OCI-LY3 (cell line): ENCODE results near the gene ZNF460.
"Not testable (repeated sequence)": the region's sequence is repeated elsewhere in the genome, so short reads cannot be mapped to it uniquely, and the experiment has no call there.

Experiments
- H2AFZ ChIP-seq: fragments of 200-600, 300-600 bp; shearing (Covaris generic); 2 replicates; pipeline ENCODE4 v1.6.0; 2014; ENCODE audit warnings: antibody characterized with exemption, low read depth, low read length
- H3K27ac ChIP-seq: fragments of 200-600, 300-600 bp; sonication (generic); 2 replicates; pipeline ENCODE4 v1.5.1; 2014; ENCODE audit warnings: mild to moderate bottlenecking, low read length, moderate library complexity, mixed read lengths
- H3K27me3 ChIP-seq: fragments of 200-600, 300-600 bp; sonication (generic); 2 replicates; pipeline ENCODE4 v1.6.1; 2014; ENCODE audit warnings: low read depth, low read length, mixed read lengths
- H3K36me3 ChIP-seq: fragments of 200-600, 300-600 bp; sonication (generic); replicated peaks from 2 replicates; pipeline ENCODE3; 2014; ENCODE audit warnings: low read depth, low read length, mixed read lengths
- H3K4me1 ChIP-seq: fragments of 300-600, 200-600 bp; sonication (generic); 2 replicates; pipeline ENCODE4 v1.6.1; 2014; ENCODE audit warnings: low read length, mixed read lengths
- H3K4me2 ChIP-seq: fragments of 200-600, 300-600 bp; sonication (generic); 2 replicates; pipeline ENCODE4 v1.6.1; 2014; ENCODE audit warnings: low read length, mixed read lengths
- H3K4me3 ChIP-seq: fragments of 300-600, 200-600 bp; sonication (generic); 2 replicates; pipeline ENCODE4 v1.5.1; 2014; ENCODE audit warnings: antibody characterized with exemption, mild to moderate bottlenecking, low read length, moderate library complexity
- H3K79me2 ChIP-seq: fragments of 300-600, 200-600 bp; shearing (Covaris generic); 2 replicates; pipeline ENCODE4 v1.6.1; 2014; ENCODE audit warnings: mild to moderate bottlenecking, low read length, mixed read lengths
- H3K9ac ChIP-seq: fragments of 300-600, 200-600 bp; shearing (Covaris generic); 2 replicates; pipeline ENCODE4 v1.6.0; 2014; ENCODE audit warnings: mild to moderate bottlenecking, low read length, moderate library complexity
- H3K9me3 ChIP-seq: fragments of 200-600, 300-600 bp; shearing (Covaris generic); 2 replicates; pipeline ENCODE4 v1.6.1; 2014; ENCODE audit warnings: low read length, mixed read lengths; ENCODE audit not compliant: insufficient read depth
- H4K20me1 ChIP-seq: fragments of 200-600, 300-600 bp; sonication (generic); 2 replicates; pipeline ENCODE4 v1.6.1; 2016; ENCODE audit warnings: low read length, mixed read lengths; ENCODE audit not compliant: insufficient read depth
- EZH2phosphoT487 ChIP-seq: fragments of 200-600 bp; shearing (Covaris generic); IDR thresholded peaks from 2 replicates; pipeline ENCODE4 v1.6.1; 2018; ENCODE audit warnings: antibody characterized with exemption, mixed run types, low read depth
- TF ChIP-seq, protein P1 (sequence below): fragments of 200-600, 300-600 bp; sonication (generic); IDR thresholded peaks from 2 replicates; pipeline ENCODE4 v1.5.1; 2014; ENCODE audit warnings: antibody characterized with exemption, low read length, low read depth

The ZNF460 gene

DNA sequence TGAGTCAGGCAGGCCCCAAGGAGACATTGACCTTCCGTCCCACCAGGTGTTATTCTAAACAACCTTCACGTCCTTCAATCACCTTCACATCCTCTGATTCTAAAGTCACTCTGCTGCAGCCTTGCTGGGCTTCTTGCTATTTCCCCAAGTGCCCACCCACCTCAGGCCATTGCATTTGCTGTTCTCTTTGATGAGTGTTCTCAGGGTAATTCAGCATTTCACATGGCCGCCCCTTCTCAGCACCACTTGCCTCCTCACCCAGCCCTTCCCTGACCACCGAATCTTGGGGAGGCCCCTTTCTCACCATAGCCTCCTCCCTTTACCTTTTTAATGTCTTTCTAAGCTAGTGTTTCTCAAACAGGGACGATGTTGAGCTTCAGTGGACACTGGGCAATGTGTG lies 35.2 kb upstream of the ZNF460 start:
- Histone ChIP-seq H3K9ac (no peak overlapping the region; the same call in 1 of the 2 replicates), H3K36me3 (peaks cover 31% of the 10 kb centered on the region), H3K79me2 (peaks cover 51% of the 10 kb centered on the region), H3K4me2 (peak overlapping the region; percentile 43), H2AFZ (no peak overlapping the region), H4K20me1 (no peaks in the 10 kb centered on the region), H3K9me3 (no peaks in the 10 kb centered on the region), H3K4me1 (peaks cover 27% of the 10 kb centered on the region), H3K27ac (peak overlapping the region; percentile 63), H3K4me3 (no peak overlapping the region), H3K27me3 (no peaks in the 10 kb centered on the region)
- TF ChIP-seq, protein P1, sequence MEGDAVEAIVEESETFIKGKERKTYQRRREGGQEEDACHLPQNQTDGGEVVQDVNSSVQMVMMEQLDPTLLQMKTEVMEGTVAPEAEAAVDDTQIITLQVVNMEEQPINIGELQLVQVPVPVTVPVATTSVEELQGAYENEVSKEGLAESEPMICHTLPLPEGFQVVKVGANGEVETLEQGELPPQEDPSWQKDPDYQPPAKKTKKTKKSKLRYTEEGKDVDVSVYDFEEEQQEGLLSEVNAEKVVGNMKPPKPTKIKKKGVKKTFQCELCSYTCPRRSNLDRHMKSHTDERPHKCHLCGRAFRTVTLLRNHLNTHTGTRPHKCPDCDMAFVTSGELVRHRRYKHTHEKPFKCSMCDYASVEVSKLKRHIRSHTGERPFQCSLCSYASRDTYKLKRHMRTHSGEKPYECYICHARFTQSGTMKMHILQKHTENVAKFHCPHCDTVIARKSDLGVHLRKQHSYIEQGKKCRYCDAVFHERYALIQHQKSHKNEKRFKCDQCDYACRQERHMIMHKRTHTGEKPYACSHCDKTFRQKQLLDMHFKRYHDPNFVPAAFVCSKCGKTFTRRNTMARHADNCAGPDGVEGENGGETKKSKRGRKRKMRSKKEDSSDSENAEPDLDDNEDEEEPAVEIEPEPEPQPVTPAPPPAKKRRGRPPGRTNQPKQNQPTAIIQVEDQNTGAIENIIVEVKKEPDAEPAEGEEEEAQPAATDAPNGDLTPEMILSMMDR, result no peak
- TF ChIP-seq EZH2phosphoT487, result no peak

- Histone ChIP-seq H3K27ac (no peak overlapping the region), H3K4me3 (no peak overlapping the region), H3K4me2 (no peak overlapping the region), H3K36me3 (peaks cover 36% of the 10 kb centered on the region), H3K27me3 (no peaks in the 10 kb centered on the region), H4K20me1 (no peaks in the 10 kb centered on the region), H3K9ac (no peak overlapping the region), H3K9me3 (no peaks in the 10 kb centered on the region), H3K79me2 (peaks cover 46% of the 10 kb centered on the region), H3K4me1 (peaks cover 26% of the 10 kb centered on the region), H2AFZ (no peak overlapping the region)
- TF ChIP-seq, protein P1, result no peak
- TF ChIP-seq EZH2phosphoT487, result no peak
These were observed 34.3 kb upstream of the ZNF460 start for GRCh38 chr19:57245959-57246358.

GRCh38 chr19:57248646-57249045 lies 31.6 kb upstream of the ZNF460 start:
- H3K4me2 ChIP-seq, result no peak overlapping the region
- H3K4me1 ChIP-seq, result peaks cover 20% of the 10 kb centered on the region
- no peak overlapping the region for H2AFZ ChIP-seq
- no peak overlapping the region for H3K9ac ChIP-seq
- TF ChIP-seq EZH2phosphoT487, result no peak
- TF ChIP-seq, protein P1, result no peak
- no peaks in the 10 kb centered on the region for H3K27me3 ChIP-seq
- no peaks in the 10 kb centered on the region for H3K9me3 ChIP-seq
- H4K20me1 ChIP-seq, result no peaks in the 10 kb centered on the region
- peaks cover 54% of the 10 kb centered on the region for H3K36me3 ChIP-seq
- peaks cover 19% of the 10 kb centered on the region for H3K79me2 ChIP-seq
- no peak overlapping the region for H3K4me3 ChIP-seq
- no peak overlapping the region for H3K27ac ChIP-seq

DNA sequence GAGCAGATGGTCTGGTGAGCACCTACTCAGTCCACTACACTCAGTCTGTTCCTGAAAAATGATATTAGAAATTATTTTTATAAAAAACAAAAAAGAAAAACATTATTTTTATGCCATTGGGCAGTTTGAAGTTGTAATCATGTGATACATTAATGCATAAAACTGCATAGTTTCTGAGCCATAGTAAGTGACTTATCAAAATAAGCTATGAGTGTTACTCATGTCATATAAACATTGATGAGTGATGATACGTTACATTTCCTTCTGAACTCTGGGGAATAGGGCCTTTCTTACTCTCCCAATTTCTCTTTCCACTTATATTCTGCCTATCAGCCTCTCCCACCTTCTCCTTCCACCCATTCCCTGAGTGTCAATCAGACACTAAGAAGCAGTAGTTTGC lies 31.0 kb upstream of the ZNF460 start:
- Histone ChIP-seq H3K9ac (no peak overlapping the region), H3K27me3 (no peaks in the 10 kb centered on the region), H3K4me2 (no peak overlapping the region), H2AFZ (no peak overlapping the region), H3K4me1 (peaks cover 15% of the 10 kb centered on the region), H3K9me3 (no peaks in the 10 kb centered on the region), H3K27ac (no peak overlapping the region), H3K4me3 (no peak overlapping the region), H3K36me3 (peaks cover 55% of the 10 kb centered on the region), H4K20me1 (no peaks in the 10 kb centered on the region), H3K79me2 (peaks cover 16% of the 10 kb centered on the region)
- TF ChIP-seq, protein P1, result no peak
- TF ChIP-seq EZH2phosphoT487, result no peak

GRCh38 chr19:57253767-57254166 lies 26.5 kb upstream of the ZNF460 start:
- H3K4me2 ChIP-seq, H3K4me3 ChIP-seq, H3K4me1 ChIP-seq, H3K79me2 ChIP-seq, H3K9me3 ChIP-seq, H4K20me1 ChIP-seq, H2AFZ ChIP-seq, H3K27ac ChIP-seq, H3K9ac ChIP-seq, H3K27me3 ChIP-seq: not testable (repeated sequence)
- H3K36me3 ChIP-seq, result peaks cover 42% of the 10 kb centered on the region
